ENCODE measurements around the gene TRMT61A. TPM values are rescaled to one million over a fixed set of nuclear protein-coding genes. Genes with fewer than 3 reads are reported as not detected.

Gene TRMT61A
- polyA plus RNA-seq, 3 donors, result 2.7 to 7.1 (median 3.4) TPM

GRCh38 chr14:103496776-103497175 lies 32.2 kb upstream of the TRMT61A start:
- peaks cover 5% of the 10 kb centered on the region for H3K4me1 Mint-ChIP-seq
- H3K27me3 Mint-ChIP-seq (ENCODE audit: low read depth in 3 of 3), result peaks cover 0 to 1% (median 0%) of the 10 kb centered on the region in 3 donors
- no peak overlapping the region for H3K27ac ChIP-seq (ENCODE audit: low read depth in 1 of 2, low read length in 2 of 2)
- H3K4me3 ChIP-seq (replicated peaks in 1 of 3; ENCODE audit: low read depth in 2 of 3, low read length in 3 of 3), result no peak overlapping the region
- H3K9me3 ChIP-seq (replicated peaks in 1 of 2; ENCODE audit: control insufficient read depth in 1 of 2, insufficient read depth in 1 of 2, low read length in 2 of 2), result no peaks in the 10 kb centered on the region
- TF ChIP-seq CTCF (IDR thresholded peaks at IDR 0.05), result no peak
- H3K9me3 Mint-ChIP-seq, result no peaks in the 10 kb centered on the region
- H3K4me3 Mint-ChIP-seq, result no peak overlapping the region
- peaks cover 55% of the 10 kb centered on the region for H4K20me1 ChIP-seq (ENCODE audit: insufficient read depth, low read length)
- no peaks in the 10 kb centered on the region for H3K4me1 ChIP-seq (ENCODE audit: control insufficient read depth in 1 of 2, insufficient read depth in 2 of 2, low read length in 2 of 2)
- no peak overlapping the region for H2AFZ ChIP-seq (ENCODE audit: insufficient read depth, low read depth, low read length, poor library complexity, severe bottlenecking)
- H3K9ac ChIP-seq (ENCODE audit: insufficient read depth, low read length, poor library complexity, severe bottlenecking), result no peak overlapping the region
- peaks cover 82 to 96% of the 10 kb centered on the region in 2 donors for H3K36me3 ChIP-seq (replicated peaks in 1 of 2; ENCODE audit: control insufficient read depth in 1 of 2, insufficient read depth in 2 of 2, low read length in 2 of 2)
- H3K79me2 ChIP-seq (ENCODE audit: insufficient read depth, low read length), result no peaks in the 10 kb centered on the region
- no peak overlapping the region for H3K4me2 ChIP-seq (replicated peaks; ENCODE audit: extremely low read depth, low read length, poor library complexity, severe bottlenecking)
- DNase-seq, result no peak
- H3K36me3 Mint-ChIP-seq, result peaks cover 51 to 86% of the 10 kb centered on the region in 2 donors
- H3K27me3 ChIP-seq (ENCODE audit: control insufficient read depth in 2 of 2, insufficient read depth in 2 of 2, low read length in 2 of 2), result no peaks in the 10 kb centered on the region
- WGBS (ENCODE audit: insufficient coverage), result no CpG with 5 or more reads among the region's 1 CpG
- no peak overlapping the region for H3K27ac Mint-ChIP-seq
- intact Hi-C loops (cut with micrococcal nuclease), result no loop called here

DNA sequence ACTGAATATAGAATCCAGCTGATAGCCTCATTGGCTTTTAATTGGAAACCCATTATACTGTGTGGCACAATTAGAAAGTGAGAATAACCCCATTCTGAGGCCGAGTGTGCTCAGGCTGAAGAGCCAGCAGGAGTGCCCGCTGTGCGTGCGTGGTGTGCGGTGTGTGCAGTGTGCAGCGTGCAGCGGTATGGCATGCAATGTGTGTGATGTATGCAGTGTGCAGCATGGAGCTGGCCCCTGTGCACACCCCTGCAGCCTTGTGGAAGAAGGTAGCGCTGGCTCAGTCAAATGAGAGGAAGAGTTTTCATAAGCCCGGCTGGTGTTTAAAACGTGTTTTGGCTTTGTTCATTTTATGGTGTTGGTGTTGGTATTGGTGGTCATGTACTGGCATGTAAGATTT lies 29.3 kb upstream of the TRMT61A start:
- peaks cover 5% of the 10 kb centered on the region for H3K4me1 Mint-ChIP-seq
- H3K27ac ChIP-seq (ENCODE audit: low read depth in 1 of 2, low read length in 2 of 2), result no peak overlapping the region
- no peak for DNase-seq
- H3K27me3 ChIP-seq (ENCODE audit: control insufficient read depth in 2 of 2, insufficient read depth in 2 of 2, low read length in 2 of 2), result no peaks in the 10 kb centered on the region
- H2AFZ ChIP-seq (ENCODE audit: insufficient read depth, low read depth, low read length, poor library complexity, severe bottlenecking), result no peak overlapping the region
- H3K9me3 Mint-ChIP-seq, result no peaks in the 10 kb centered on the region
- peaks cover 86 to 95% of the 10 kb centered on the region in 2 donors for H3K36me3 ChIP-seq (replicated peaks in 1 of 2; ENCODE audit: control insufficient read depth in 1 of 2, insufficient read depth in 2 of 2, low read length in 2 of 2)
- H3K9ac ChIP-seq (ENCODE audit: insufficient read depth, low read length, poor library complexity, severe bottlenecking), result no peak overlapping the region
- intact Hi-C loops (cut with micrococcal nuclease), result loop anchor here (2.0 to 5.0 kb wide), 2 partner anchors 47 to 48 kb away; no protein-coding TSS in a partner anchor
- no peak overlapping the region for H3K4me2 ChIP-seq (replicated peaks; ENCODE audit: extremely low read depth, low read length, poor library complexity, severe bottlenecking)
- no peak for TF ChIP-seq CTCF (IDR thresholded peaks at IDR 0.05)
- H3K79me2 ChIP-seq (ENCODE audit: insufficient read depth, low read length), result no peaks in the 10 kb centered on the region
- WGBS (ENCODE audit: insufficient coverage), result 88% methylated on average over 8 of the region's 10 CpGs
- H3K9me3 ChIP-seq (replicated peaks in 1 of 2; ENCODE audit: control insufficient read depth in 1 of 2, insufficient read depth in 1 of 2, low read length in 2 of 2), result no peaks in the 10 kb centered on the region
- no peak overlapping the region for H3K4me3 ChIP-seq (replicated peaks in 1 of 3; ENCODE audit: low read depth in 2 of 3, low read length in 3 of 3)
- peak overlapping the region in 1 of 2 donors; percentile 14 for H3K4me3 Mint-ChIP-seq
- peaks cover 62 to 86% of the 10 kb centered on the region in 2 donors for H3K36me3 Mint-ChIP-seq
- peaks cover 0 to 1% (median 0%) of the 10 kb centered on the region in 3 donors for H3K27me3 Mint-ChIP-seq (ENCODE audit: low read depth in 3 of 3)
- no peaks in the 10 kb centered on the region for H3K4me1 ChIP-seq (ENCODE audit: control insufficient read depth in 1 of 2, insufficient read depth in 2 of 2, low read length in 2 of 2)
- H4K20me1 ChIP-seq (ENCODE audit: insufficient read depth, low read length), result peaks cover 67% of the 10 kb centered on the region
- no peak overlapping the region for H3K27ac Mint-ChIP-seq
